ENCODE measurements around the gene AP1AR. TPM values are rescaled to one million over a fixed set of nuclear protein-coding genes. Genes with fewer than 3 reads are reported as not detected.

Gene AP1AR
- total and polyA plus RNA-seq, 4 donors = 7.6 to 14.7 (median 7.8) TPM

DNA sequence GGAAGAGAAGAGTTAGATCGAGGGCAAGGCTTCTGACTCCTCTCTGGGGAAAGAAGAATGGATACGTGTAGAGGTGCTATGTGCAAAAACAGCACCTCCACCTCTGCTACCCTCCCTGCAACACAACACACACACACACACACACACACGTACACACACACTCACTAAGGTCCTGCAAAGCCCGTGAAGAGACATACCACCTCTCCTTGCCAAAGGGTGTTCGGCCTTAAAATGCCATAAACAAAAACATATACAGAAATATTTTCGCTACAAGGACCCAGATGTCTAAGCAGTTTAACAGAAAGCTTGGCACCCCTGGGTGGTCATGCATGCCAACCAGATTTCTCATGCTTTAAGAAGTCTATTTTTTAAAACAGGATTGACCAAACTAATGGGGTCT, 52.6 kb downstream of the AP1AR start:
- Histone ChIP-seq H3K27ac (ENCODE audit: low read depth in 1 of 2, low read length in 2 of 2) (no peak overlapping the region), H3K9ac (ENCODE audit: low read depth in 1 of 2, low read length in 2 of 2) (no peak overlapping the region), H3K36me3 (ENCODE audit: control insufficient read depth in 4 of 4, insufficient read depth in 3 of 4, low read depth in 1 of 4, low read length in 3 of 4) (no peaks in the 10 kb centered on the region), H3K4me3 (ENCODE audit: low read depth in 1 of 3, low read length in 3 of 3) (peak overlapping the region; percentile 42 to 88 (median 80)), H3K9me3 (ENCODE audit: control insufficient read depth in 4 of 4, low read length in 3 of 4) (no peaks in the 10 kb centered on the region), H3K27me3 (ENCODE audit: control insufficient read depth in 4 of 4, insufficient read depth in 4 of 4, low read length in 3 of 4) (no peaks in the 10 kb centered on the region), H3K4me1 (ENCODE audit: control insufficient read depth in 4 of 4, insufficient read depth in 4 of 4, low read length in 3 of 4) (peaks cover 5 to 19% (median 13%) of the 10 kb centered on the region in 4 donors)
- TF ChIP-seq JUND (IDR thresholded peaks at IDR 0.05) (no peak), TAF1 (conservative IDR thresholded peaks at IDR 0.05) (no peak), RAD21 (IDR thresholded peaks at IDR 0.05) (no peak), YY1 (IDR thresholded peaks at IDR 0.05) (no peak)
- TF ChIP-seq, protein P1, sequence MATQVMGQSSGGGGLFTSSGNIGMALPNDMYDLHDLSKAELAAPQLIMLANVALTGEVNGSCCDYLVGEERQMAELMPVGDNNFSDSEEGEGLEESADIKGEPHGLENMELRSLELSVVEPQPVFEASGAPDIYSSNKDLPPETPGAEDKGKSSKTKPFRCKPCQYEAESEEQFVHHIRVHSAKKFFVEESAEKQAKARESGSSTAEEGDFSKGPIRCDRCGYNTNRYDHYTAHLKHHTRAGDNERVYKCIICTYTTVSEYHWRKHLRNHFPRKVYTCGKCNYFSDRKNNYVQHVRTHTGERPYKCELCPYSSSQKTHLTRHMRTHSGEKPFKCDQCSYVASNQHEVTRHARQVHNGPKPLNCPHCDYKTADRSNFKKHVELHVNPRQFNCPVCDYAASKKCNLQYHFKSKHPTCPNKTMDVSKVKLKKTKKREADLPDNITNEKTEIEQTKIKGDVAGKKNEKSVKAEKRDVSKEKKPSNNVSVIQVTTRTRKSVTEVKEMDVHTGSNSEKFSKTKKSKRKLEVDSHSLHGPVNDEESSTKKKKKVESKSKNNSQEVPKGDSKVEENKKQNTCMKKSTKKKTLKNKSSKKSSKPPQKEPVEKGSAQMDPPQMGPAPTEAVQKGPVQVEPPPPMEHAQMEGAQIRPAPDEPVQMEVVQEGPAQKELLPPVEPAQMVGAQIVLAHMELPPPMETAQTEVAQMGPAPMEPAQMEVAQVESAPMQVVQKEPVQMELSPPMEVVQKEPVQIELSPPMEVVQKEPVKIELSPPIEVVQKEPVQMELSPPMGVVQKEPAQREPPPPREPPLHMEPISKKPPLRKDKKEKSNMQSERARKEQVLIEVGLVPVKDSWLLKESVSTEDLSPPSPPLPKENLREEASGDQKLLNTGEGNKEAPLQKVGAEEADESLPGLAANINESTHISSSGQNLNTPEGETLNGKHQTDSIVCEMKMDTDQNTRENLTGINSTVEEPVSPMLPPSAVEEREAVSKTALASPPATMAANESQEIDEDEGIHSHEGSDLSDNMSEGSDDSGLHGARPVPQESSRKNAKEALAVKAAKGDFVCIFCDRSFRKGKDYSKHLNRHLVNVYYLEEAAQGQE (IDR thresholded peaks at IDR 0.05) = no peak
- TF ChIP-seq, protein P2, sequence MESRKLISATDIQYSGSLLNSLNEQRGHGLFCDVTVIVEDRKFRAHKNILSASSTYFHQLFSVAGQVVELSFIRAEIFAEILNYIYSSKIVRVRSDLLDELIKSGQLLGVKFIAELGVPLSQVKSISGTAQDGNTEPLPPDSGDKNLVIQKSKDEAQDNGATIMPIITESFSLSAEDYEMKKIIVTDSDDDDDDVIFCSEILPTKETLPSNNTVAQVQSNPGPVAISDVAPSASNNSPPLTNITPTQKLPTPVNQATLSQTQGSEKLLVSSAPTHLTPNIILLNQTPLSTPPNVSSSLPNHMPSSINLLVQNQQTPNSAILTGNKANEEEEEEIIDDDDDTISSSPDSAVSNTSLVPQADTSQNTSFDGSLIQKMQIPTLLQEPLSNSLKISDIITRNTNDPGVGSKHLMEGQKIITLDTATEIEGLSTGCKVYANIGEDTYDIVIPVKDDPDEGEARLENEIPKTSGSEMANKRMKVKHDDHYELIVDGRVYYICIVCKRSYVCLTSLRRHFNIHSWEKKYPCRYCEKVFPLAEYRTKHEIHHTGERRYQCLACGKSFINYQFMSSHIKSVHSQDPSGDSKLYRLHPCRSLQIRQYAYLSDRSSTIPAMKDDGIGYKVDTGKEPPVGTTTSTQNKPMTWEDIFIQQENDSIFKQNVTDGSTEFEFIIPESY (IDR thresholded peaks at IDR 0.05) = no peak
- TF ChIP-seq, protein P3, sequence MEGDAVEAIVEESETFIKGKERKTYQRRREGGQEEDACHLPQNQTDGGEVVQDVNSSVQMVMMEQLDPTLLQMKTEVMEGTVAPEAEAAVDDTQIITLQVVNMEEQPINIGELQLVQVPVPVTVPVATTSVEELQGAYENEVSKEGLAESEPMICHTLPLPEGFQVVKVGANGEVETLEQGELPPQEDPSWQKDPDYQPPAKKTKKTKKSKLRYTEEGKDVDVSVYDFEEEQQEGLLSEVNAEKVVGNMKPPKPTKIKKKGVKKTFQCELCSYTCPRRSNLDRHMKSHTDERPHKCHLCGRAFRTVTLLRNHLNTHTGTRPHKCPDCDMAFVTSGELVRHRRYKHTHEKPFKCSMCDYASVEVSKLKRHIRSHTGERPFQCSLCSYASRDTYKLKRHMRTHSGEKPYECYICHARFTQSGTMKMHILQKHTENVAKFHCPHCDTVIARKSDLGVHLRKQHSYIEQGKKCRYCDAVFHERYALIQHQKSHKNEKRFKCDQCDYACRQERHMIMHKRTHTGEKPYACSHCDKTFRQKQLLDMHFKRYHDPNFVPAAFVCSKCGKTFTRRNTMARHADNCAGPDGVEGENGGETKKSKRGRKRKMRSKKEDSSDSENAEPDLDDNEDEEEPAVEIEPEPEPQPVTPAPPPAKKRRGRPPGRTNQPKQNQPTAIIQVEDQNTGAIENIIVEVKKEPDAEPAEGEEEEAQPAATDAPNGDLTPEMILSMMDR (IDR thresholded peaks at IDR 0.05; ENCODE audit: low read depth, low read length, missing input control) = no peak
- no peak for DNase-seq (ENCODE audit: low spot score)
- WGBS = 16% methylated on average over 6 of the region's 6 CpGs

DNA sequence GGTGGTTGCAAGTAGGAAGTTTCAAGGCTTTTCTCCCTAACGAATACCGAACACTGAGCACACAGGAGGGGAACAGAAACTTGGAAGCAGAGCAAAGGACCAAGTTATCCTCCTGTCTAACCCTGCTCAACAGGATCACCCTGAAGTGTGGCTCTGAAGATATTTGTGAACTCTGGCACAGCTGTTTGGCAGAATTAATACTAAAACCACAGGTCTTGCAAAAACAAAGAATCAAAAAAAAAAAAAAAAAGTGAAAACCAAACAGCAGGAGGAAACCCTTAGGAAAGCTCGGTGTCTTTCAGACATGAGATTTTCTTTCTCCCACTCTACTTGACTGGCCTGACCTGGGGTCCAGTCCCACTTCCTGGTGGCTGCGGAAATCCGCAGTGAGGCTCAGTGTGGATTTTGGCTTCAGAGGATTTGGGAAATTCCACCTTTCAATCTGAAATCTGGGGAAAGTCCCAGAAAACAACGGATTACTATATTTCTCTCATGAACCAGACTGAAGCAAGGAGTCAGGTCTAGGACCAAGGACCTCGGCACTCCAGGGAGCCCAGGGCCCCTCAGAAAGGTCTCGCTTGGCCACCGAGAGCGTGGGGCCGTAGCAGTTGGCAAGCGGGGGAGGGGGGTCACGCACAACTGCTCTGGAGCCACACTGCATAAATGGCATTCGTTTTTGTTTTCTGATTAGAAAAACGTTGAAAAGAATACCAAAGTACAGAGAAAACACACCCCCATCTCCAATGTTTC, 53.2 kb downstream of the AP1AR start:
- Histone ChIP-seq H3K4me1 (ENCODE audit: control insufficient read depth in 4 of 4, insufficient read depth in 4 of 4, low read length in 3 of 4) (peaks cover 5 to 19% (median 11%) of the 10 kb centered on the region in 4 donors), H3K9ac (ENCODE audit: low read depth in 1 of 2, low read length in 2 of 2) (peak overlapping the region; percentile 91 to 93), H3K27me3 (ENCODE audit: control insufficient read depth in 4 of 4, insufficient read depth in 4 of 4, low read length in 3 of 4) (no peaks in the 10 kb centered on the region), H3K36me3 (ENCODE audit: control insufficient read depth in 4 of 4, insufficient read depth in 3 of 4, low read depth in 1 of 4, low read length in 3 of 4) (no peaks in the 10 kb centered on the region), H3K4me3 (ENCODE audit: low read depth in 1 of 3, low read length in 3 of 3) (peak overlapping the region; percentile 80 to 88 (median 88)), H3K9me3 (ENCODE audit: control insufficient read depth in 4 of 4, low read length in 3 of 4) (no peaks in the 10 kb centered on the region), H3K27ac (ENCODE audit: low read depth in 1 of 2, low read length in 2 of 2) (peak overlapping the region; percentile 84 to 87)
- DNase-seq (ENCODE audit: low spot score) = no peak
- under 1% methylated on average over 15 of the region's 15 CpGs for WGBS
- TF ChIP-seq NR2F2 (IDR thresholded peaks at IDR 0.05) = no peak
- TF ChIP-seq RAD21 (IDR thresholded peaks at IDR 0.05) = no peak
- TF ChIP-seq, protein P1 (IDR thresholded peaks at IDR 0.05) = no peak
- no peak for TF ChIP-seq GABPA (IDR thresholded peaks at IDR 0.05 in 1 of 2, conservative IDR thresholded peaks at IDR 0.05 in 1 of 2)
- peak in 1 of 2 donors; percentile 50 for TF ChIP-seq HNF4A (conservative IDR thresholded peaks at IDR 0.05)
- TF ChIP-seq SP1 (IDR thresholded peaks at IDR 0.05) = no peak
- no peak for TF ChIP-seq FOXA2 (IDR thresholded peaks at IDR 0.05)
- TF ChIP-seq, protein P2 (IDR thresholded peaks at IDR 0.05) = no peak
